Measurements from ENCODE around the gene GHRH.
A peak's percentile ranks its signal among the peaks of the same experiment; 100 is the strongest.

- TF ChIP-seq POLR2A (IDR thresholded peaks at IDR 0.05) (no peak), CTCF (IDR thresholded peaks at IDR 0.05) (peak; percentile 49 to 79 (median 78))
These were observed 59.2 kb downstream of the GHRH start for GRCh38 chr20:37202267-37202943.

Measured in right lobe of liver (tissue), 4 donors.